ENCODE measurements around the gene MAP2K7.
"Not testable (repeated sequence)": the region's sequence is repeated elsewhere in the genome, so short reads cannot be mapped to it uniquely, and the experiment has no call there.

MAP2K7 gene

DNA sequence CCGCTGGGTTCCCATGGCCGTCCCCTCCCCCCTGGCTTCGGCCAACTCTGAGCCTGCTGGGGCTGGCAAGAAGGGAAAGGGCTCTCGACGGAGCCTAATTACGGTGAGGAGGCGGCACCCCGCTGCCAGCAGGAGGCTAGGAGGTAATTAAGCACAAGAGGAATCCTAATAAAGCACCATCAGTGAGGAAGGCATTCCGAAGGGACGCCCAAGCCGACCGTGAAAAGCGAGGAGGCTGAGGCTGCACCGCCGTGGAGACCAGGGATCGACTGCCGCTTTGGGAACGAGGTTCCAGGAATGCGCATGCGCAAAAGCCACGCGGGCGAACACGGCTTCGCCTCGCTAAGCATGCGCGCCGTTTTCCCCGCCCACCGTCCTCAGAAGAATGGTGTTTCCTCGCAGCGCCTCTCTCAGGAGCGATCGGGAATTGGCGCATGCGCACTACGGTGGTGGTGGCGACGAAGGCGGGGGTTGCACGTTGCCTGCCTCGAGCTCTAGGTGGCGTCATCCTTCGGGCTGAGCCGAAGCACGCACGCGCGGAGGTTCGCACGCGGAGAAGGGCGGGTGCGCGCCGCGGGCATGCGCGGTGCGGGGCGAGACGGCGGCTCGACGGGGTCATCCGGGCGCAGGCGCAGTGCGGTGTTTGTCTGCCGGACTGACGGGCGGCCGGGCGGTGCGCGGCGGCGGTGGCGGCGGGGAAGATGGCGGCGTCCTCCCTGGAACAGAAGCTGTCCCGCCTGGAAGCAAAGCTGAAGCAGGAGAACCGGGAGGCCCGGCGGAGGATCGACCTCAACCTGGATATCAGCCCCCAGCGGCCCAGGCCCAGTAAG, at the start of gene MAP2K7:
Gene MAP2K7 (plus strand): TSS at position 634 of the 830 bp plus-strand sequence. CDS start 68 bp downstream, at position 702.
- peak; percentile 100 for DNase-seq

DNA sequence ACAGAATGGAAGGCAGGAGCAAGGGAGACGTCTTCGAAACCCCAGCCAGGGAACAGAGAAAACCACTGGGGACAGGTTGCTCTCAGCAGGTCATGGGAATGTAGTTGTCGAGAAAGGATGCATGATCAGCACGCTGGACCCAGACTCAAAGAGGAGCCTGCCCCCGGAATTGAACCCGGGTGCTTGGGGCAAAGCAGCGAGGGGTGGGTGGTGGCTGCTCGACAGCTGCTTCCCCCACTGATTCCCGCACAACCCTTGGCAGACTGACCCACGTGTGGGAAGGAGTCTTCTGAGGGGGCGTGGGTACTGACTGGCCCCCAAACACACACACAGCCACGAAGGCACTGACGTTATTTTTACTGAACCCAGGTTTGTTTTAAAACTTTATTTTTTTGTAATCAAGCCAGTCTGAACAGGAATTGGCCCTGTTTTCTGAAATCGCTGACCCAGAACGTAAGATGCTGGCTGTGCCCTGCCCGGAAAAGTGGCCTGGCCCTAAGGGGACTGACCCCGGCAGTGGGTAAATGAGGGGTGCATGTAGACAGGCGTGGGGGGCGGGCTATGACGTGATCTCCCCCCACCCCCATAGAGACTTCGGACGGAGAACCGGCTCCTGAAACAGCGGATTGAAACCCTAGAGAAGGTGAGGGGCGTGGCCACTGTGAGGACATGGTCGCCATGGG, 48.1 kb upstream of the MAP2K7 start:
- no peak for DNase-seq

DNA sequence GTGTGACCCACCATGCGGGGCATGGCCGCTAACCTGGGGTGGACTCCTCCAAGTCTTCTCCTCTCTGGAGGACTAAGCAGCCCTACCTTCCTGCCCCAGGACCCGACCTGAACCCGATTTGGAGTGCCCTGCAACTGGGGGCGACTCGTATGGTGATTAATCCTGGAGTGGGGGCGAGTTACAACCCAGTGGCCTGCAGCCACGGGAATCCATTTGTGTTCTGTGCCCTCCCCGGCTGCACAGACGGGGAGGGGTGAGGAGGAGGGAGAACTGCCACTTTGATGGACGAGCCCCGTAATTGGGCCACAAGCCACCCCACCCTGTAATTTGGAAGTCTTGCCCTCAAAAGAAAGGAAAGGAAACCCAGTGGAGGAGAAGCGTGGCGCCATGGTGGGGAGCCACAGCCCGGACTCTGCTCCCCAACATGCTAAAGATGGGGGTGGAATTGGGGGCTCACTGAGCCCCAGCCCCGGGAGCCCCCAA, 47.5 kb upstream of the MAP2K7 start:
- no peak for DNase-seq

DNA sequence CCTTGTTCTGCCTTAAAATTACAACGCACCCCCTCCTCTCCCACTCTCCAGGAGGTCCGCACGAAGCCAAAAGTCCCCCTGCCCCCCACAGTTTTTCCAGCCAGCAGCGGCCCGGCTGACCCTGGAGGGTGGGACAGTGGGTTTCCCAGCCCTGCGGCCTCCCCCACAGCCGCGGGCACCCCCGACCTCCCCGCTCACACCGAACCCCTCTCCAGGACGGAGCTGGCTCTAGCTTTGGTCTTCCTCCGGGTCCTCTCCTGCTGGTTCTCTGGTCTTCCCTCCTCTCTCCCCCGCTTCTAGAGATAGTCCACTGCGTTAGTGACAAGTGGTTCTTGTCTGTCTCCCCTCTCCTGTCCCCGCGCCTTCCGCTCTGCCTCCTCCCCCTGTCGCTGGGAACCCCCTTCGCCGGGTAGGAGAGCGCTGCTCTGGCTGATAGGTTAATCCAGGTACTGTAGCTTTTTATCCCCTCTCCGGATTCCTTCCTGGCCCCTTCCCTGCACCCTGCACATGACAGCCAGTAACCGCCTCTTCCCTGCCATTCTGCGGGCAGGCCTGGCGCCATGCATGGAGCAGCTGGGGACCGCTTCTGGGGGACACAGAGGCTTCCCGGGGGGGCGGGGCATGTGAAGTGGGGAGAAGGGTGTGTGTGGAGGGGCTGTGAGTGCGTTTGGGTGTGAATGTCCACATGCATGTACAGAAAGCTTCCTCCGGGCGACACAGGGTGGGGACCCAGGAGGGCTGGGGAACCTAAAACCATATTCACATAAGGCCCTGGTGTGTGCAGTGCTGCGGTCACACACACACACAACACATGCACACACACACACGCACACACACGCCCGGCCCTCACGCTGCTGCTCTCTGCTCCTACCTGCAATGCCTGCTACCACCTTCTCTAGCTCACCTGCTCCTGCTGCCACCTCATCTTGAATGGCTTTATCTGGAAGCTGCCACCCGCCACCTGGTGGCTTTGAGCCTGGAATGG, 46.7 kb upstream of the MAP2K7 start:
- DNase-seq = no peak

DNA sequence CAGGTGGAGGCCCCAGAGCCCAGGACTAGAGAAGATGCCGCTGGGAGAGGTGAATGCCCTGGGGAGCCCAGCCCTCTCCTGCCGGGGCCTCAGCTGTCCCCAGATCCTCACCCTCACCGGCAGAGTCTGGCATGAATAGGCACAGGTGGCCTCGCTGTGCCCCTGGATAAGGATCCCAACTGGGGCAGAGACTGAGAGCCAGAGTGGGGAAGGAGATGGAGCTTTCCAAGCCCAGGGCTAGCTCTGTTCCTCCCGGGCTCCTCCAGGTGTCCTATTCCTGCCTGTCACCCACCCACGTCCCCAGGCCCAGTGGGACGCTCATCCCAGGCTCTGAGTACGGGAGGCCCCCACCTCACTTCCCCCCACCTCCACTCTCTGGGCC, 46.0 kb upstream of the MAP2K7 start:
- DNase-seq = no peak

DNA sequence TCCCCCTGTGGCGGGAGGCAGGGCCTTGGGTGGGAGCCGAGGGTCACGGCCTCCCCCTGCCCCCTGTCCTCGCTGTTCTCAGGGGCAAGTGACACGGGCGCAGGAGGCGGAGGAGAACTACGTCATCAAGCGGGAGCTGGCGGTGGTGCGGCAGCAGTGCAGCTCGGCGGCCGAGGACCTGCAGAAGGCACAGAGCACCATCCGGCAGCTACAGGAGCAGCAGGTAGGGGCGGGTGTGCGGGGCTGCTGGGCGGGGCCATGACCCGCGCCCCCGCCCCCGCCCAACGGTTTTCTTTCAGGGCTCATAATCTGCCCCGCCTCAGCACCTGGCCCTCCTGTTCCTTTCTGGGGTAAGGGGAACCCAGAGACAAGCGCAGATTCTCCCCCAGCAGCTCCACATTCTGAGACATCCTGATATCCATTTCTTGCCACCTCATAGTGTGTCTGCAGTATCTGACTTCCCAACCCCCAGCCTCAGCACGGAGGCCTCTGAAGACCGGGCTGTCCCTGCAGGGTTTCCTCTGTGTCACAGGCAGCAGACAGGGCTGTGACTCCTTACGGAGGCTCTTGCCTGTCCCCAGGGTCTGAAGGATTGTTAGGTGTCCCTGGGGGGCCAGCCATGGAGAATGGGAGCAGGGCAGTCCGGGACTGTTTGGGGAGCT, 45.4 kb upstream of the MAP2K7 start:
- DNase-seq = no peak

DNA sequence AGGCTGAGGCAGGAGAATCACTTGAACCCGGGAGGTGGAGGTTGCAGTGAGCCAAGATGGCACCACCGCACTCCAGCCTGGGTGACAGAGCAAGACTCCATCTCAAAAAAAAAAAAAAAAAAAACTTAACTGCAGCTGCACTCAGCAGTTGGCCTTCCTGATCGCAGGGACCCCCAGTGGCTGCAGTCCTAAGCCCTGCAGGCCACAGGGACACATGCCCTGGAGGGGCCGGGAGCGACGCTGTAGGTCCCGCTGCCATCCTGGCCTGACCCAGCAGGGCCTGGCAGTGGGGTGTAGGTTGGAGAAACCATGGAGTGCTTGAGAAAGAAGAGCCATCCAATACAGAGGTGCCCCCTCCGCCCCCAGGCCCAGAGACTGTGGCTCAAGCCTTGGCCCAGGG, 44.6 kb upstream of the MAP2K7 start:
- DNase-seq = not testable (repeated sequence)

DNA sequence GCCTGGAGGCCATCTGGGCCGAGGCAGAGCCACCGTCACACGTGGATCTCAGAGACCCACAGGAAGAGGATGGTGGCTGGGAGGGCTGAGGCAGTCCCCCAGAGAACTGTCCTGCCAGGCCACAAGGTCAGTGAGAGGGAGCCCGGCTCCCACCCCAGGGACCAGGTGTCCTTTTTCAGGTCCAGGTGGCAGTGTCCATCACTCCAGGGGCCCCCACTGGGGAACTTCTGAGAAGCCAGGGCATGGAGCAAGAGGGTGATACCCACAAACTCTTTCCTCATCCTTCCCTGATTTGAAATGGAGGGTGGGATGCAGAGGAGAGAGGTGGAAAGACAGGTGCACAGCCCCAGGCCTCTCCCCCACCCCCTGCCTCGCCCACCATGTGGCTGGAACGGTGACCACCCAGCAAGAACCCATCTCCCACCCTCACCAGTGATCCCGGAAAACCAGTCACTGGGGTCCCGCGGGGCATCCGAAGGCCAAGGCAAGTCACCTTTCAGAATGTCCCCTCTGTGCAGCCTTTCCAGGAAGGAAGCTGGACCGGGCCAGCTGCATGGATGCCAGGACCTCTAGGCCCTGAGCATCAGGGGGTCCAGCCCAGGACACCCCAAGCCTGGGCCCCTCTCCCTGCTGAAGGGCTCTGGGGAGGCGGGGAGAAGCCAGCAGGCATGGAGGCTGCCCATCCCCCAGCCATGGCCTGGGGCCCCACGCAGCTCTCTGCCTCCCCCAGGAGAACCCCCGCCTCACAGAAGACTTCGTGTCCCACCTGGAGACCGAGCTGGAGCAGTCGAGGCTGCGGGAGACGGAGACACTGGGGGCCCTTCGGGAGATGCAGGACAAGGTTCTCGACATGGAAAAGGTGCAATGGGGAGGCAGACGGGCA, 43.6 kb upstream of the MAP2K7 start:
- no peak for DNase-seq

DNA sequence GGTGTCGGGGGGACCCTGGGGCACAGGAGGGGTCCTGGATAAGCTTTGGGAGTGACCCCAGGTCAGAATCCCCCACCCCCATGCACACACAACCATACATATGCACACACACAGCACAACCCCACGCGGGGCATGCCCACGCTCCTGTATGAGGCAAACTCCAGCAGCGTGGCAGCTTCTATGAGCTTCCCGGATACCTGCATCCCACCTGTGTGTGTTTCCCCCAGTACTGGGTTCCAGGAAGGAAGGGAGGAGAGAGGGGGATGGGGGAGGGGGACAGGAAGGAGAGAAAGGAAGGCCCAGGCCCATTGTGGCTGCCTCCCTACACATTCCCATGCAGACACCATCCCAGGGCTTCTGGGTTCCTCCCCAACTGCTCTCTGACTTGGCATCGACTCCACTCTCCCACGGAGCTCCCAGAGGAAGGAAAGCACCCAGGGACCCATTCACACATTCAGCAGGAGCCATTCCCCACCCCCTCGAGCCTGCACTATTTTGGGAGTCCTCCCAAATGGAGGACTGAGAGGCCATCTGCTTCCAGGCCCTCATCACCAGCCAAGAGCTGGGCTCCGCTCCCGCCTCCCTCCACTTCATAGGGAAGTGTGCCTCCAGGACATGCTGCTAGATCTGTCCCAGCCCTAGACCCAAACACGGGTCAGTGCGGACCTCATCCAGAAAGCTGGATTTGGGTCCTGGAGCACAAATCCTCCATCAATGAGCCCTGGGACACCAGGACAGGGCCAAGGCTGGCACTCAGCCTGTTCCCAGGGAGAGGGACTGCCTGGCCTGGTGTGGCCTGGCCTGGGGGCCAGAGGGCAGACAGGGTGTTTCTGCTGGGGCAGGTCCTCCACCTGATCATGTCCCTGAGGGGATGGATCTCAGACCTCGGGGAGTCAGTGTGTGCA, 42.7 kb upstream of the MAP2K7 start:
- DNase-seq = no peak

DNA sequence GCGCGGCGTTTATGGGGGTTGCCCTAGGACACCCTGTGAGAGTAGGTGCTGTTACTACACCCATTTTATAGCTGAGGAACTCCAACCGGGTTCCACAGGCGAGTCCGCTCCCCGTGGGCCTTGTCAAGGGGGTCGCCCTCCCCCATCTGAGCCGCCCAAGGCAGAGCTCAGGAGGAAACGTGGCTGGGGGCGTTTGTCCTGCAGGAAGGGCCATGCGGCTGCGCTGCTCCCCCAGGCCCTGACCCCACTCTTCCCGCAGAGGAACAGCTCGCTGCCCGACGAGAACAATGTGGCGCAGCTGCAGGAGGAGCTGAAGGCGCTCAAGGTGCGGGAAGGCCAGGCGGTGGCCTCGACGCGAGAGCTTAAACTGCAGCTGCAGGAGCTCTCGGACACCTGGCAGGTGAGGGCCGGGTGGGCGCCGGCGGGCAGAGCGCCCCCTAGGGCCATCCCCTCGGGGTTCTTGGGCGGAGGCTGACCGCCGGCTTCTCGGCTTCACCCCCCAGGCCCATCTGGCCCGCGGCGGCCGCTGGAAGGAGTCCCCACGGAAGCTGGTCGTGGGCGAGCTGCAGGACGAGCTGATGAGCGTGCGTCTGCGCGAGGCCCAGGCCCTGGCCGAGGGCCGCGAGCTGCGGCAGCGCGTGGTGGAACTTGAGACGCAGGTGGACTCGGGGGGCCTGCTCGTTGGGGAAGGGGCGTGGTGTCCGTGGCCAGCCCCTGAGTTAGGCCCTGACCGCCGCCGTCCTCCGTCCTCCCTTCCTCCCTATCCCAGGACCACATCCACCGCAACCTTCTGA, 41.9 kb upstream of the MAP2K7 start:
- no peak for DNase-seq

DNA sequence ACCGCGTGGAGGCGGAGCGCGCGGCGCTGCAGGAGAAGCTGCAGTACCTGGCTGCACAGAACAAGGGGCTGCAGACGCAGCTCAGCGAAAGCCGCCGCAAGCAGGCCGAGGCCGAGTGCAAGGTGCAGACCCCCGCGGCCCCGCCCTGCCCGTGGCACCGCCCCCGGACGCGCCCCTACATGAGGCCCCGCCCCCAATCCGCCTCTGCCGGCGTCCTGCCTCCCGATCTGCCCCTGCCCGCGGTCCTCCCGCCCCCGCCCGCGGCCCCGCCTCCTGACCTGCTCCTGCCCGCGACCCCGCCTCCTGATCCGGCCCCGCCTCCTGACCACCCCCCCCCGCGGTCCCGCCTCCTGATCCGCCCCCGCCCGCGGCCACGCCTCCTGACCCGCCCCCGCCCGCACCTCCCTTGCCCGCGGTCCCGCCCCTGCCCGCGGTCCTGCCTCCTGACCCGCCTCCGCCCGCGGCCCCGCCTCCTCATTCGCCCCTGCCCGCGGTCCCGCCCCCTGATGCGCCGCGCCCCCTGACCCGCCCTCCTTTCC, 41.2 kb upstream of the MAP2K7 start:
- DNase-seq = peak; percentile 79

DNA sequence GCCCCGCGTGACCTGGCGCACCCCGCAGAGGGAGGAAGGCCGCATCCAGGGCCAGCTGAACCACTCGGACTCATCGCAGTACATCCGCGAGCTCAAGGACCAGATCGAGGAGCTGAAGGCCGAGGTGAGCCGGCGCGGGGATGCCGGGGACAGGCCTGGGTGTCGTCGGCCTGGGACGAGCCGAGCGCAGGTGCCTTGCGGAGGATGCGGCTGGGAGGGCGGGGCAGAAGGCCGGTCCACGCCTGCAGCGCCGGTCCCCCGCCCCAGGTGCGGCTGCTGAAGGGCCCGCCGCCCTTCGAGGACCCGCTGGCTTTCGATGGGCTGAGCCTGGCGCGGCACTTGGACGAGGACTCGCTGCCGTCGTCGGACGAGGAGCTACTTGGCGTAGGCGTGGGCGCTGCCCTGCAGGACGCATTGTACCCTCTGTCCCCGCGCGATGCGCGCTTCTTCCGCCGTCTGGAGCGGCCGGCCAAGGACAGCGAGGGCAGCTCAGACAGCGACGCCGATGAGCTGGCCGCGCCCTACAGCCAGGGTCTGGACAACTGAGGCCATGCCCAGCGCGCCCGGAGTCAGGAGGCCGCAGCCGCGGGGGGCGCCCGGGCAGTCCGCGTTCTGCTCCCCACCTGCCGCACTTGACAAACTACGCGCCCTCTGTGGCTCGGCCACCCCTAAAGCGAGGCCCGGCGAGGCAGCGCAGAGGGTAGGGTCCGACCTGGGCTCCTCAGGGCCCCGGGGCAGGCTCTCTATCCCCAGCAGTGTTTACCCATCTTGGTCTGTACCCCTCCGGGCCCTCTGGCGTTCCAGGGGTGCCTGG, 40.3 kb upstream of the MAP2K7 start:
- DNase-seq = no peak

DNA sequence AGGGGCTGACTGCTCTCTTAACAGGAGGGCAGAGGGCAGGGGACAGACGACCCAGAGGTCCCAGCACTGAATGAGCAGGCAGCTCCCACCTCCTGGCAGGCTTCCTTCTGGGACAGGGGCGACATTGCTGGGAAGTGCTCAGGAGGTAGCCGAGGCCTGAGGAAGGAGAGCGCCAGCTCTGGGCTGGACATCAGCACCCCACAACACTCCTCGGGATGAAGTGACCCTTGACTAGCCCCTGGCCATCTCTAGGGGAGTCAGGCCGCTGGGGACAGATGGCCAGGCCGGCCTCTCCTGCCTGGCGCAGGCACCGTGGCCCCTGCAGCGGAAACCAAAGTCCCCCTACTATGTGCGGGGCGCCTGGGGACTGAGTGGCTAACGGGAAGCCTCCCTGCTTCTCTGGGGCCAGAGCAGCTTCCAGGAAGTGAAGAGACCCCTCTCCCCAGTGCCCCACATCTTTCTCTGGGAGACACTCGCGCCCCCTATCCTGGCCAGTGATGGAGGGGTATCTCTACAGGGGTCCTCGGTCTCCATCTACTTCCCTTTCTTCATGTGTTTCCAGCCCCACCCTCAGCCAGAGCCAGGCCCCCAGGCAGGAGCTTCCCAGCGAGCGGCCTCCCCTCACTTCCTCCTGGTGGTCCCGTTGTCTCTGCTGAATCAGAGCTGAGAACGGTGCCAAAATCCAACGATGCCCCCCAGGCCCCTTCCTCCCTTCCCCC, 39.5 kb upstream of the MAP2K7 start:
- no peak for DNase-seq

DNA sequence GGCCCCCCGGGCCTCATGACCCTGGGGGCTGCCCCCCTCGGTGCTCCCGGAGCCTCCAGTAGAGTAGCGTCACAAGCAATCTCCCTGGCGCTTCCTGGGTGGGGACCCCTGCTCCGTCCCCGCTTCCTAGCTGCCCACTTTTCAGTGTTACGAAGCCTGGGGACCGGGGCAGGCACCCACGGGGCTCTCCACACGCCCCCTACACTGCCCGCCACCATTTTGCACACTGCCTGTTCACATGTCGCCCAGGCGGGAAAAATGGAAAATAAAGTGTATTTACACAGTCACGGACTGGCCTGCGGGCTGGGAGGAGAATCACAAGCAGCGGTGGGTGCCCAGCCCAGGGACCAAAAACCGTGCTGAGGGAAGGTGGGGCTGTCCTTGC, 39.0 kb upstream of the MAP2K7 start:
- DNase-seq = no peak

DNA sequence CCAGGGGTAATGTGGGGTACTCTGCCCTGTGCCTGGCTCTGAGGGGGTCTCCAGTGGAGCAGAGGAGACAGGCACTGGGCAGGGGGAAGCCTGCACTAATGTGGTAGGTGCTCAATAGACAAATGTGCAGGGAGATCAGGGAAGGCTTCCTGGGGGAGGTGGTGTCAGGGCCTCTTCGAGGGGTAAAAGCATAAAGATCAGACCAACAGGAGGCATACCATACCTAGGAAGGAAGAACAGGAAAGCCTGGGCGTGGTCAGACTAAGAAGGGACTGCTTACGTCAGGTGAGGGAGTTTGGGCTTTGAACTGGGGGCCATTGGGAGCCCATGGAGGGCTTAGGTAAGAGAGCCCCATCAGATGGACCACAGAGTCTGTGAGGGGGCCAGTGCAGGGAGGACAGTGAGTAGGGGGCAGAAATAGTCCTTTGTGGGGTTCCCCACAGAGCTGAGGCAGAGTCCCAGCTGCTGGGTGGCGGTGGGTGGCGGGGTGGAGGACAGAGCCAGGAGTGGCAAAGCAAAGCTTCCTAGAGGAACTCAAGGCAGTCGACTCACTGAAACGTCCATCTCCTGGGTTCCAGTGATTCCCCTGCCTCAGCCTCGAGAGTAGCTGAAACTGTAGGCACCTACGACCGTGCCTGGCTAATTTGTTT, 38.3 kb upstream of the MAP2K7 start:
- no peak for DNase-seq

DNA sequence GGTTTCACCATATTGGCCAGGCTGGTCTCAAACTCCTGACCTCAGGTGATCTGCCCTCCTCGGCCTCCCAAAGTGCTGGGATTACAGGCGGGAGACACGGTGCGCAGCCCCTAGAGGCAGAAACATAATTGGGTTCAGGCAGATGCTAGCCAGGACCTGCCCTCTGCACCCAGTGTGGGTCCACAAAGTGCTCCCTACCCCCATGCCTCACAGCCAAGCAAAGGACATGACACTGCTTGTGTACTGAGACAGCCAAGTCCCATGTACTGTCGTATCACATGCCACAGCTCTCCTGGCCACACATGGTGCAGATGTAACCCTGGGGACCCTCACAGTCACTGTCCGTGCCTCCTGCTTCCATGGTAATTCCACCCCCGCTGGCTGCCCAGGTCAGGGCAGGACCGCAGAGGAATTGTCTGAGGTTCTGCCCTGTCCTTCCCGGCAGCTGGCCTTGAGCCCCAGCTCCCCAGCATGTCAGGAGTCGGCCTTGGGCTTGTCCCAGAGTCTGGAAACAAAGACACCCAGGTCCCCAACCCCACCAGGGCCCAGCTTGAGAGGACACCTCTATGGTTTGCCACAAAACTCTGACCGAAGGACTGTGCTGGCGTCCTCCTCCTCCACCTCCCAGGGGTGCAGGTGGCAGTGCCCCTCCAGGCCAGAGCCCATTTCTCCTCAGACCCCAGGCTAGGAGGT, 37.1 kb upstream of the MAP2K7 start:
- no peak for DNase-seq
